HG03135 (cell line): ENCODE data around the gene ALDH16A1.
A peak's percentile ranks its signal among the peaks of the same experiment; 100 is the strongest.

ENCODE experiments used
- ATAC-seq: cut with Tn5 transposase; IDR thresholded peaks from one replicate; pipeline ENCODE4 v1.9.1; 2021; ENCODE audit warnings: mild to moderate bottlenecking, moderate library complexity; ENCODE audit not compliant: unreplicated experiment

The ALDH16A1 gene

DNA sequence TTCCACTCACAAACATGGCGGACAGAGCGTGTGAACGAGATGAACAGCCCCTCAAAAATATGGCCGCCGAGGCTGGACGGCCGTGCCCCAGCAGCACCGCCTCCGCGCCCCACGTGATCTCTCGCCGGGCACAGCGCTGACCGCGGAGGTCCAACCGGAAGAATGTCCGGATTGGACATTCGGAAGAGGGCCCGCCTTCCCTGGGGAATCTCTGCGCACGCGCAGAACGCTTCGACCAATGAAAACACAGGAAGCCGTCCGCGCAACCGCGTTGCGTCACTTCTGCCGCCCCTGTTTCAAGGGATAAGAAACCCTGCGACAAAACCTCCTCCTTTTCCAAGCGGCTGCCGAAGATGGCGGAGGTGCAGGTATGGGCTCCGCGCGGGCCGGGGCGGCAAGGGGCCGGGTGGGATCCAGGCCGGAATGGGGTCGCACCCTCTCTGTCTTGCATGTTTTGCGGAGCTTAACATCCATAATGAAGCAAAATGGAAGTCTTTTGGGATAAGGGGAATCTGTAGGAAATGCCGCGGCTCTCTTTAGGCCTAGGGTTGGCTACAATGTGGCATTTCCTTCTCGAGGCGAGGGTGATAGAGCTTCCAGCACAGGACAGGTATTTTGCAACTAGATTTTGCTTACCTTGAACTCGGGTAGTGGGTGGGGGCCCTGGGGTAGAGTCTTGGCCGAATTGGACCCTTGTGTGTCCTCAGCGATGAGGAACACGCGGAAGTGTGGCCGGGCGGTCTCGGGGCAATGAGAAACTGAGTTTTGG is 34.4 kb downstream of the ALDH16A1 start, which contains the start of gene RPL13A:
TSS of gene RPL13A (plus strand) at position 332 of the 769 bp plus-strand sequence. CDS start at position 354, 22 bp downstream.
- ATAC-seq, result peak; percentile 88

DNA sequence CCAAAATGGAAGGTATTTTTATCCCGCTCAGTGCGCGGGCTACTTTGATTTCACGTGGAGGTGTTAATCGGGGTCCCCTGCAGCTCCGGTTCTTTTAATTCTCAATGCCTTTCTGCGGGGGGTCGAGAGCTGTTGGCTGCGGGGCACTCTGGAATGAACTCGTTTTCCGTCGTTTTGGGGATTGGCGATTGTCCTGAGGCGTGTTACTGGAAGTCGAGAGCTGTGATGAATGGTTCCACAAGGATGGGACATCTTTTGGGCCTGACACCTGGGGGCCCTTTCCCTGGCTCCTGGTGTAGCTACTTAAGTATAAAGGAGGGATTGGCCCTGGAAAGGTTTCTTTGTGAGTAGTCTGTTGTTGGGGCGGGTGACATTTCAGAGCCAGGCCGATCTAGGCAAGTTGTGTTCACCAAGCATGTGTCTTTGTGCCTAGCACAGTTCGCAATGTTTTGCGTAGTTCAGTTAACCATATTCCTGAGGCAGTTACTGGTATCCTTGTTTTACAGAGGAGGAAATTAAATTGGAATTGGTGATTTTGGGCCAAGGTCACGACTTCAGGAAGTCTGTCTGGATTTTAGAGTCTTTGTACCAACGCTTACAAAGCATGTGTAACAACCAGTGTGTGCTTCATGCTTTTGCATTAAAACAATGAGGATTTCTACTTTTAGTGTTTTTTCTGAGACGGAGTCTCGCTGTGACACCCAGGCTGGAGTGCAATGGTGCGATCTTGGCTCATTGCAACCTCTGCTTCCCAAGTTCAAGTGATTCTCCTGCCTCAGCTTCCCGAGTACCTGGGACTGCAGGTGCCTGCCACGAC is 35.2 kb downstream of the ALDH16A1 start:
- ATAC-seq, result no peak

GRCh38 chr19:49488863-49489537 is 36.0 kb downstream of the ALDH16A1 start:
- no peak for ATAC-seq

DNA sequence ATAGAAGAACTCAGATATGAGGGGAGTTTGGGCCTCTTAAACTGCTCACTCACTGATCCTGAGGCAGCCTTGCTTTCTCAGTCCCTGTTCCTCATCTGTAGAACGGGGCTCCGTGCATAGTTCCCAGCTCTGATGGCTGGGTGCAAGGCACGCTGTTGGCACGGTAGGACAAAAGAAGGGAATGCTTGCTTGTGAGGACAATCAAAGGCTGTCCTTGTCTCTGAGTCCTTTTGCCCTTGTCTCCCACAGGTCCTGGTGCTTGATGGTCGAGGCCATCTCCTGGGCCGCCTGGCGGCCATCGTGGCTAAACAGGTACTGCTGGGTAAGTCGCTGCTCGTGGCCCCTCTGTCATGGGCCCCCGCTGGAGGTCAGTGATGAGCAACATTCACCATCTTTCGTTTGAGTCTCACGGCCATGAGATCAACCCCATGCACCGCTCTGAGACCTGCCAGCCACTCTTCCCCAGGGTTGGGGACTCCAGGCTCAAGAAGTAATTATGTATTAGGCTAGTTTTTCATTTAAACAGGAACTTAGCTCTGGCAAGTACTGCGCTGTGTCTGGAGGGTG is 36.7 kb downstream of the ALDH16A1 start:
- ATAC-seq, result no peak

DNA sequence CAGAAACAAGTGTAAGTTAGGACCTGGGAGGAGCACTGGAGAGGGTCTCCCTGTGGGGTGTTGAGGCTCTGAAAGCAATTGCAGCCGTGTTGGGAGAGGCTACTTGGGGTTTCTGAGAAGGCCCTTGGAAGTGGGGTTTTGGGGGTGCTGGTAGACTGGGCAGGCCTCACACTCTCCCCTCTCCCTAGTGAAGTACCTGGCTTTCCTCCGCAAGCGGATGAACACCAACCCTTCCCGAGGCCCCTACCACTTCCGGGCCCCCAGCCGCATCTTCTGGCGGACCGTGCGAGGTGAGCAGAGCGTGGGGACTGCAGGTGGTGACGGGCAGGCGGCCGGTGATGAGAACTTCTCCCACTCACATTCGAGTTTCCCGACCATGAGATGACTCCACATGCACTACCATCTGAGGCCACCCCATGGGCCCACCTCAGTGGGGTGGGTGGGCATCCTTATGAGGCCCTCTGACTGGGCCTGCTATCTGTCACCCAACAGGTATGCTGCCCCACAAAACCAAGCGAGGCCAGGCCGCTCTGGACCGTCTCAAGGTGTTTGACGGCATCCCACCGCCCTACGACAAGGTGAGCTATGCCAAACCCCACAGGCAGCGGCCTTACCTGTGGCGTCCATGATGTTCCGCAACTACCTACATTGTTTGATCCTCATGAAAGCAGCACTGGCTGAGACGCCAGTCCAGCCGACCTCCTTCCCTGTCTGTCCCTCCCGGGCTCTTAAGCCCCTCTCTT is 37.4 kb downstream of the ALDH16A1 start:
- no peak for ATAC-seq

- no peak for ATAC-seq
Observed at GRCh38 chr19:49491030-49491803, 38.2 kb downstream of the ALDH16A1 start.

- ATAC-seq, result no peak
Observed at GRCh38 chr19:49491804-49492572, 39.0 kb downstream of the ALDH16A1 start.

DNA sequence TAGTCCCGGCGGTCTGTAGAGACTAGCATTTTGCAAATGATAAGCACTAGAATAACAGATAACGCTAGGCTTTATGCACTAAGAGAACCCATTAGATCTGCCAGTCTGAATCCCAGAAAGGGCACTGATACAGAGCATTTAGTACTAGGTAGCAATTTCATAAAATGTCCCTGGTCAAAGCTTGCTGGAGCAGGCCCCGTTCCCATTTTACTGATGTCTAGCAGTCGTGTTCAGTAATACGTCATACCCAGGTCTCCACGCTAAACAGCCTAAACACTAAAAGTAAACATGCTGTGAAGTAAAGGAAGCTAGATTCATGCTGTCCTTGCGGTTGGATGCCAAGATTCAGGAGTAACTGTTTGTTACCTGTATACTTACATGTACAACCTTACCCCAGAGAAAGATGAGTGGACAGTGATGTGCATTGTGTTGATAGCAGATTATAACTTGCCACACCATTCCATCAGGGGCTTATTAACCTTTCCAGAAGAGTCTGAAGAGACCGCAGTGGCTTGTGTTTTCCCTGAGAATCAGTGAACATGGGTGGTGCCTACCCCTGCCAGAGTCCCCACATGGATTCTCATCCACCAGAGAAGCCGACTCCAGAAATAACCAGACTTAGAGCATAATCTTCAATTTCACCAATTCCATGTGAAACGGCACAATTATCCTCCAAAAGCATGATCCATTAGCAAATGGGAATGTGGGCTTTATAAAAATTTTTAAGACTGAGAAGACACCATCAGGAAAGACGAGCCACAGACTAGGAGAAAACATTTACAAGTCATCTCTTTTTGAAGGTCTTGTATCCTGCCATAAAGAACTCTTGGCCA is 39.8 kb downstream of the ALDH16A1 start:
- no peak for ATAC-seq

- no peak for ATAC-seq
Observed at GRCh38 chr19:49496574-49497008, 43.6 kb downstream of the ALDH16A1 start.

DNA sequence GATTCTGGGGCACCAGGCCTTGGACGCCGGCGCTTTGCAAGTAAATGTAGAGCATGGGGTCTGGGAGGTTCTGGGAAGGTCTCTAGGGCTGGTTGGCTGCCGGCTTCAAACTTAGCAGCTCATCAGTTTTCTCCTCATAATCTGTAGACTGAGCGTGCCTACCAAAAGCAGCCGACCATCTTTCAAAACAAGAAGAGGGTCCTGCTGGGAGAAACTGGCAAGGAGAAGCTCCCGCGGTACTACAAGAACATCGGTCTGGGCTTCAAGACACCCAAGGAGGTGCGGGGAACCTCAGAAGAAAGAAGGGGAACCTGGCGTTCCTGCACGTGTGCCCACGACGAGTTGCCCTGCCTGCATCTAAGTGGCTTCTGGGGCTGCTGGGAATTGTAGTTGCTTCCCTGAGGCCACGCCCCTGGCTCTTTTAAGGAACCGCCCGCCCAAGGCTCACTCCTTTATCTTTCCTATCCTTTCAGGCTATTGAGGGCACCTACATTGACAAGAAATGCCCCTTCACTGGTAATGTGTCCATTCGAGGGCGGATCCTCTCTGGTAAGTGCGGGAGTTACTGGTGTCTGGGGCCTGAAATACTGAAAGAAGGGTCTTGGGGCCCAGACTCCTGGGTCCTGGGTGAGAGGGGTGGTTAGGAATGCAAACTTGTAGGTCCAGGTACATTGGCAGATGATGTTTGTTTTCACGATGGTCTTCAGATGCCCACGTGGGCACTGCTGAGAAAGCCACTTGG is 44.2 kb downstream of the ALDH16A1 start:
- ATAC-seq, result no peak

DNA sequence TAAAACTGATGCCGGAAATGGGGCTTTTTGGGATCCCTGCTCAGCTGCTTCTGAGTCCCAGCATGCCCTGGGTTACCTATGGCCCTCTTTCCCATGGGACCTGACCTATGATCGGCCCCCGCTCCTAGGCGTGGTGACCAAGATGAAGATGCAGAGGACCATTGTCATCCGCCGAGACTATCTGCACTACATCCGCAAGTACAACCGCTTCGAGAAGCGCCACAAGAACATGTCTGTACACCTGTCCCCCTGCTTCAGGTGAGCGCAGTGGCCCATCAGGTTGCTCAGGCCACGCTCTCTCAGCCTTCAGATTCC is 44.7 kb downstream of the ALDH16A1 start:
- no peak for ATAC-seq

GRCh38 chr19:49498475-49498874 is 45.5 kb downstream of the ALDH16A1 start:
- ATAC-seq, result no peak

- no peak for ATAC-seq
Observed at GRCh38 chr19:49499030-49499670, 46.1 kb downstream of the ALDH16A1 start.

DNA sequence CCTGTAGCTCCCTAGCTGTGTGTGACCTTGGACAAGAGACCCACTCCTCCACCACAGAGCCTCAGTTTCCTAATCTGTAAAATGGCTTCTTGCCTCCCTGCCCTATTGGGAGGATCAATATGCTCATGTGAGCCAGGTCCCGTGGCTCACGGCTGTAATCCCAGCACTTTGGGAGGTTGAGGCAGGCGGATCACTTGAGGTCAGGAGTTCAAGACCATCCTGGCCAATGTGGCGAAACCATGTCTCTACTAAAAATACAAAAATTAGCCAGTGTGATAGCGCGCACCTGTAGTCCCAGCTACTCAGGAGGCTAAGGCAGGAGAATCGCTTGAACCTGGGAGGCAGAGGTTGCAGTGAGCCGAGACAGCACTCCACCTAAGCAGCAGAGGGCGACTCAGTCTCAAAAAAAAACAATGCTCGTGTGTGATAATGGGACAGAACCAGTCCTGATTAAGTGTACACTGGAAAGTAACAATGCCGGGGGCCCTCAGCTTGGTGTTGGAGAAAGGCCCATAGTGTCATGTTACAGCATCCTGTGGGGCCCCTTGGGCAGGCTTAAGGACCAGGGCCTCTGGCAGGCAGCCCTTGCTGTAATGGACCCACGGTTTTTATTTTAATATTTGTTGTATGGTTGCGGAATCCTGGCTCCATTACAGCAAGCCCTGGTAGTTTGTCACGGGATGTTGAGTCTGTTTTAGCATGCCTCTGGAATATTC is 50.0 kb downstream of the ALDH16A1 start:
- ATAC-seq, result no peak

DNA sequence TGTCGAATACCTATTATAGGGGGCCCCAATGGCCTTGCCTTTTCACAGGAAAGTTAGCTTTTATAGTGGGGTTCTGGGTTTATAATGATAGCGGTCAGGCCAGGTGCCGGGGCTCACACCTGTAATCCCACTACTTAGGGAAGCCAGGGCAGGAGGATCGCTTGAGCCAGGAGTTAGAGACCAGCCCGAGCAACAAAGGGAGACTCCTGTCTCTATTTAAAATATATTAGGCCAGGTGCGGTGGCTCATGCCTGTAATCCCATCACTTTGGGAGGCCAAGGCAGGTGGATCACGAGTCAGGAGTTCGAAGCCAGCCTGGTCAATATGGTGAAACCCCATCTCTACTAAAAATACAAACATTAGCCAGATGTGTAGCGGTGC is 50.5 kb downstream of the ALDH16A1 start:
- ATAC-seq, result no peak

- no peak for ATAC-seq
Observed at GRCh38 chr19:49506575-49507105, 53.6 kb downstream of the ALDH16A1 start.
